ENCODE results near the gene AIFM3. TPM values are rescaled to one million over a fixed set of nuclear protein-coding genes. Genes with fewer than 3 reads are reported as not detected.

AIFM3 gene
- total and polyA plus RNA-seq, 2 of the 13 experiments (the other 11 are each of a cell fraction or from before 2014, with no cell fraction given), result 9.0 to 15.3 TPM

- in situ Hi-C loops (cut with HindIII; ENCODE audit: extremely low pct_ligation_motif_present, low pct_unique_long_range_greater_than_20kb), result no loop called here
- POLR2A ChIA-PET, result interaction anchor here (2.2 to 2.8 kb wide), 2 partner anchors 10 to 11 kb away, joined by 10 to 16 read pairs; partner anchors contain the start of genes LZTR1 and THAP7
- no peak for FAIRE-seq
Observed at GRCh38 chr22:20991252-20992055, 24.4 kb downstream of the AIFM3 start.

More at GRCh38 chr22:20991252-20992055, 24.4 kb downstream of the AIFM3 start:
- no peak for ATAC-seq
- 97% methylated on average over 13 of the region's 24 CpGs for WGBS (ENCODE audit: low lambda C conversion rate)
- TF ChIP-seq KDM5A (IDR thresholded peaks at IDR 0.05; ENCODE audit: borderline replicate concordance, low read length) (no peak), ZBTB7B (CRISPR knock-in tag; IDR thresholded peaks at IDR 0.05) (no peak), HMG20B (CRISPR knock-in tag; conservative IDR thresholded peaks at IDR 0.05) (no peak), ZNF646 (CRISPR knock-in tag; IDR thresholded peaks at IDR 0.05) (no peak), ARID3A (IDR thresholded peaks at IDR 0.05; ENCODE audit: low read depth, low read length) (no peak), SAFB2 (CRISPR knock-in tag; IDR thresholded peaks at IDR 0.05; ENCODE audit: borderline replicate concordance, low read depth) (no peak)
- Histone ChIP-seq H3K27me3 (ENCODE audit: control insufficient read depth in 1 of 2, insufficient read depth in 2 of 2, low read length in 2 of 2) (no peaks in the 10 kb centered on the region), H3K36me3 (replicated peaks in 1 of 2; ENCODE audit: control insufficient read depth in 1 of 2, insufficient read depth in 2 of 2, low read length in 2 of 2) (peaks cover 2 to 38% of the 10 kb centered on the region in 2 experiments), H3K4me3 (replicated peaks in 1 of 3; ENCODE audit: insufficient read depth in 1 of 3, low read depth in 2 of 3, low read length in 3 of 3) (no peak overlapping the region), H3K4me2 (ENCODE audit: low read depth, low read length) (no peak overlapping the region), H3K9ac (ENCODE audit: insufficient read depth, low read depth, low read length) (no peak overlapping the region), H2AFZ (ENCODE audit: low read length) (no peak overlapping the region), H3K9me3 (ENCODE audit: low read length) (no peaks in the 10 kb centered on the region), H3K27ac (ENCODE audit: extremely low read length, insufficient read depth, low read length) (no peak overlapping the region), H4K20me1 (ENCODE audit: insufficient read depth, low read length) (no peaks in the 10 kb centered on the region), H3K79me2 (ENCODE audit: insufficient read depth, low read length) (no peaks in the 10 kb centered on the region), H3K4me1 (ENCODE audit: insufficient read depth, low read length) (no peaks in the 10 kb centered on the region)
- CTCF ChIA-PET (ENCODE audit: low intra/inter-chr PET ratio, low total read pairs), result no interaction called here
- intact Hi-C loops (cut with micrococcal nuclease; ENCODE audit: unreplicated experiment), result no loop called here
- BruUV-seq (replicated peaks), result no TSS peak
- DNase-seq (ENCODE audit: low spot score), result no peak
